ENCODE results near the gene PSD2. TPM values are rescaled to one million over a fixed set of nuclear protein-coding genes. Genes with fewer than 3 reads are reported as not detected.
A peak's percentile ranks its signal among the peaks of the same experiment; 100 is the strongest.

Gene PSD2
- total RNA-seq, 1 donor from 2014 or later = 0.68 TPM

DNA sequence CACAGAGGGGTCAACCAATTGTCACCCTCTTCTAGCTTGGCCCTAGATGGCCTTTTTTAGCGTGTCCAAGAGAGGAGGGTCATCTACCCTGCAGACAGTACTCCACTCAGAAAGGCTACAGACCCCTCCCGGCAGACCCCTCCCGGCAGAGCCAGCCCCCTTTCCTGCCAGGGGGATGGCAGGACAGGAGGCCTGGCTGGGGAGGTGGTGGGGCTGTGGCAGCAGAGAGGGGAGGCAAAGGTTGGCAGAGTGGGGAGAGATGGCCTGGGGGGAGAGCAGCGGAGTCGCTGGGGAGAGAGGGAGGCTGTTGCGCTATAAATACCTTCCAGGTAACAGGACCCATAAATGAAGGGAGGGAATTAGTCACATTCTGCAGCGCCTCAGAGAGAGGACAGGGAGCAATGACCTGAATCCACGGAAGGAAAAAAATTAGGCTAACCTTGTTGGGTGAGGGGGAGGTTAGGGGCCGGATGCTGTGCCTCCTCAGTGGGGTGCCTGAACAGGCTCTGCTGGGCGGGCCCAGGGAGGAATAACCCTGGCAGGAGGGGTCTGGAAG lies 32.9 kb upstream of the PSD2 start:
- DNase-seq (ENCODE audit: low read depth, low spot score) = no peak
- TF ChIP-seq, protein P1, sequence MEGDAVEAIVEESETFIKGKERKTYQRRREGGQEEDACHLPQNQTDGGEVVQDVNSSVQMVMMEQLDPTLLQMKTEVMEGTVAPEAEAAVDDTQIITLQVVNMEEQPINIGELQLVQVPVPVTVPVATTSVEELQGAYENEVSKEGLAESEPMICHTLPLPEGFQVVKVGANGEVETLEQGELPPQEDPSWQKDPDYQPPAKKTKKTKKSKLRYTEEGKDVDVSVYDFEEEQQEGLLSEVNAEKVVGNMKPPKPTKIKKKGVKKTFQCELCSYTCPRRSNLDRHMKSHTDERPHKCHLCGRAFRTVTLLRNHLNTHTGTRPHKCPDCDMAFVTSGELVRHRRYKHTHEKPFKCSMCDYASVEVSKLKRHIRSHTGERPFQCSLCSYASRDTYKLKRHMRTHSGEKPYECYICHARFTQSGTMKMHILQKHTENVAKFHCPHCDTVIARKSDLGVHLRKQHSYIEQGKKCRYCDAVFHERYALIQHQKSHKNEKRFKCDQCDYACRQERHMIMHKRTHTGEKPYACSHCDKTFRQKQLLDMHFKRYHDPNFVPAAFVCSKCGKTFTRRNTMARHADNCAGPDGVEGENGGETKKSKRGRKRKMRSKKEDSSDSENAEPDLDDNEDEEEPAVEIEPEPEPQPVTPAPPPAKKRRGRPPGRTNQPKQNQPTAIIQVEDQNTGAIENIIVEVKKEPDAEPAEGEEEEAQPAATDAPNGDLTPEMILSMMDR (conservative IDR thresholded peaks at IDR 0.05) = no peak
- Mint-ChIP-seq H3K27ac (ENCODE audit: unreplicated experiment) (no peak overlapping the region), H3K4me1 (peaks cover 52% of the 10 kb centered on the region), H3K36me3 (ENCODE audit: low read depth) (no peaks in the 10 kb centered on the region), H3K4me3 (no peak overlapping the region), H3K27me3 (ENCODE audit: low read depth) (peaks cover 31% of the 10 kb centered on the region), H3K9me3 (no peaks in the 10 kb centered on the region)

DNA sequence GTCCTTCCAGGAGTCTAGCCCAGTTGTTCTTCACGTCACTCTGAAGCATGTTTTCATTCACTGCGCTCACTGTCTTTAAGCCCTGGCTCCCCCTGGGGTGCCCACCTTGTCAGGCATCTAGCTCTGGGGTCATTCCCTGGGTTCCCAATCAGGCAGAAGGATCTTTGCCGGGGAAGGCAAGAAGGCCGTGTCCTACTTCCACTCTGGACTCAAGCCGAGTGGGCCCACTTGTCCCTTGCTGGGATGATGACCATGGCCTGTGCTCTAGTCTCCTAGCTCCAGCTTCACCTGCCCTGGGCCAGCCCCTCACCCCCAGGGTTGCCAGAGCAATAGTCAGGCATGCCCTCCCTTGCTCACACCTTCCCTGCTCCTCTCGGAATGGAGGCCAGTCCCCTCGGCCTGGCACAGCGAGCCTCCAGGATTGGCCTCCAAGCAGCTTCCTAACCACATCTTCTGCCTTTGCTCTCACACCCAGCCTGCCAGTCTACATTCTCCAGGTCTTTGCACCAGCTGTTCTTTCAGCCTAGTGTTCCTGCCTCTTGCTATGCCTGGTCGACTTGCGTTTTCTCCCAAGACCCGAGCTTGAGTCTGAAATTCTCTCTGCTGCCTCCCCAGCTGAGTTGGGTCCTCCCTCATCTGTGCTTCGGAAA lies 32.2 kb upstream of the PSD2 start:
- no peaks in the 10 kb centered on the region for H3K36me3 Mint-ChIP-seq (ENCODE audit: low read depth)
- H3K27ac Mint-ChIP-seq (ENCODE audit: unreplicated experiment) = peak overlapping the region; percentile 35
- H3K4me1 Mint-ChIP-seq = peaks cover 45% of the 10 kb centered on the region
- no peak for DNase-seq (ENCODE audit: low read depth, low spot score)
- H3K4me3 Mint-ChIP-seq = peak overlapping the region; percentile 23
- no peaks in the 10 kb centered on the region for H3K9me3 Mint-ChIP-seq
- TF ChIP-seq, protein P1 (conservative IDR thresholded peaks at IDR 0.05) = no peak
- H3K27me3 Mint-ChIP-seq (ENCODE audit: low read depth) = peaks cover 31% of the 10 kb centered on the region

DNA sequence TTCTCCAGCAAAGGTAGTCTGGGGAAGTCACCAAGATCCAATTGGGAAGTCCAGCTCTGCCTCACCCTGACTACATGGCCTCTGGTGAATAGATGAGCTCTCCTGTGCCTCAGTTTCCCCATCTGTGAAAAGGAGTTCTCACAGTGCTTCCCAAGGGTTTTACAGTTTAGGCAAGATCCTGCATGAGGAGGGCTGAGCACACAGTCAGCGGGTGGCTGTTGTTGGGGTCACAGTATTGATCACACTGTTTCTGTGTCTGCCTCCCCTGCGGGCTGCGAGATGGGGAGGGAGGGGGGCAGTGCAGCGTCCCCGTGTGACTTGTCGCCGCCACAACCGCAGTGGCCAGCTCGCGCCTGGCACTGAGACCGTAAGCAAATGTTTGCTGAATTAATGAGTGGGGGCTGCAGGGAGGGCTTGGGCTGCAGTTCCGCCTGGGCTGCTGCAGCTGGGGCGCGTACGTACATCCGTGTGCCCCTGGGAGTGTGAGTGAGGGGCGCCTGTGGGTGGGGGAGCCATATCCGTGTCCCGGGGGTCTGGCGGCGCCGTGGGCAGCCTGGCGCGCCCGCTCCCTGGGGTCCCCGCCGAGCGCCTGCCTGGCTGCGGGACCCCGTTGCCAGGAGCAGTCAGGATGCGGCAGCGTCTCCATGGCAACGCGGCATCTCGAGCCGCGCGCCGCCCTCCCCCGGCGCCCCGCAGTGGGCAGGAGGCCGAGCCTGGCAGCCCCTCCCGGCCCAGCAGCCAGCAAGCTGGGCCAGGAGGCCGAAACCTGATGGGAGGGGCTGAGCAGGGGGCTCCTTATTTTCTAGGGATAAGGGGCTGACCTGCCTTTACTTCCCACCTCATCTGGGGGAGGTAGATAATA lies 31.4 kb upstream of the PSD2 start:
- H3K36me3 Mint-ChIP-seq (ENCODE audit: low read depth) = no peaks in the 10 kb centered on the region
- peaks cover 31% of the 10 kb centered on the region for H3K27me3 Mint-ChIP-seq (ENCODE audit: low read depth)
- H3K27ac Mint-ChIP-seq (ENCODE audit: unreplicated experiment) = no peak overlapping the region
- H3K4me1 Mint-ChIP-seq = peaks cover 37% of the 10 kb centered on the region
- H3K9me3 Mint-ChIP-seq = no peaks in the 10 kb centered on the region
- TF ChIP-seq, protein P1 (conservative IDR thresholded peaks at IDR 0.05) = no peak
- peak overlapping the region; percentile 23 for H3K4me3 Mint-ChIP-seq
- peak; percentile 53 for DNase-seq (ENCODE audit: low read depth, low spot score)

DNA sequence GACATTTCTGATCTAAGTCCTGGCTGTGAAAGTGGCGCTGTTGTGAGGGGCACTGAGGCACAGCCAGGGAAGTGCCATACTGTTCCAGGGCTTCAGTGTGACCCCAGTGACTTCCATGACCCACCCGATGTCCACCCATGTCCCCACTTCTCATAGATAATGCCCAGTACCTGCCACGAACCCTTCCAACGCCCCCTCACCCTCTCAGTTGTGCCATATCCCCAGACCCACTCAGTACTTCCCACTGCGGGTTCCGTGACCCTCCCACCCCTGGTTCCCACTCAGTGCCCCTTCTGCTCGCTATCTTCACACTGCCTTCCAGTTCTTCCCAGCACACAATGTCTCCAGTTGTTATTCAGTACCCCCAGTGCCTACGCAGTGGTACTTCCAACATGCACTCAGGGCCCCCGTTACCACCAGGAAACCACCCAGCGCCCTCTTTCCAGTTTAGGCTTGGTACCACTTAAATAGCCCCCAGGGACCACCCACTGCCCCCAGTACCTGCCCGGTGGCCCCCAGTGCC lies 30.7 kb upstream of the PSD2 start:
- Mint-ChIP-seq H3K4me3 (peak overlapping the region; percentile 64), H3K36me3 (ENCODE audit: low read depth) (no peaks in the 10 kb centered on the region), H3K27me3 (ENCODE audit: low read depth) (peaks cover 31% of the 10 kb centered on the region), H3K27ac (ENCODE audit: unreplicated experiment) (no peak overlapping the region), H3K9me3 (no peaks in the 10 kb centered on the region), H3K4me1 (peaks cover 31% of the 10 kb centered on the region)
- TF ChIP-seq, protein P1 (conservative IDR thresholded peaks at IDR 0.05) = no peak
- no peak for DNase-seq (ENCODE audit: low read depth, low spot score)

DNA sequence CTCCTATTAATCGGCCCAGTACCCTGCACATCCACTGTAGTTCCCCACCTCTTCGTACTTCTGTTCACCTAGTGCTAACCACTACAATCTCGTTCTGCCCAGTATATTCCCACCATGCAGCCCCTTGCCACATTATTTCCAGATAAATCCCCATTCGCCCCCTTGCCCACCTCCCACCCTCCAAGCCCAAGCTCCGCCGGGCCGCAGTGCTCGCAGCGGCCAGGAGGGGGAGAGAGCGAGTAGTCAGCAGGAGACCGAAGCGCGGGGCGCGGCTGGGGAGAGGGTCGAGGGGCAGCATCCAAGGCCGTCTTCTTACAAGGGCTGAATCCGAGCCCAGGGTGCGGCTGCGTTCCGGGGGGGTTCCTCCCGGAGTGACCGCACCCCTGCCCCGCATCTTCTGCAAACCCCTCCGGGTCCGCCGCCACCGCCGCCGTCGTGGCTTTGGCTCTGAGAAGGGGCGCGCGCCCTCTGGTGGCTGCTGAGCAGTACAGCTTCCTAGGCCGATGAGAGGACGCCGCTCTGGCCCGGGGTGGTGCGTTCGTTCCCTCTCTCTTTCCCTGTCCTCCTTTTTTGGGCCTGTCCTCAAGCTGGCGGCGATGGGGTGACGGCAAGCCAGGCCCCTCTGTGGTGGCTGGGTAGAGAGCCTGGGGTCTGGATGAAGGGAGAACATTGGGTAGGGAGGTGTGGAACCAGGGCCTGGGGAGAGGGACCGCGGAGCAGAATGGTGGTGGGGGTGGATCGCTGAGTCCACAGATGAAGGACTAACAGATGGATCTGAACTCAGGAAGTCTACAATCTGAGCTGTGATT lies 30.0 kb upstream of the PSD2 start:
- H3K4me3 Mint-ChIP-seq = peak overlapping the region; percentile 64
- DNase-seq (ENCODE audit: low read depth, low spot score) = peak; percentile 90
- H3K4me1 Mint-ChIP-seq = peaks cover 31% of the 10 kb centered on the region
- no peaks in the 10 kb centered on the region for H3K36me3 Mint-ChIP-seq (ENCODE audit: low read depth)
- H3K9me3 Mint-ChIP-seq = no peaks in the 10 kb centered on the region
- peaks cover 31% of the 10 kb centered on the region for H3K27me3 Mint-ChIP-seq (ENCODE audit: low read depth)
- no peak overlapping the region for H3K27ac Mint-ChIP-seq (ENCODE audit: unreplicated experiment)
- TF ChIP-seq, protein P1 (conservative IDR thresholded peaks at IDR 0.05) = peak; percentile 99

All from neural crest cell (in vitro differentiated cells).